ENCODE measurements around the gene COPS3. TPM values are rescaled to one million over a fixed set of nuclear protein-coding genes. Genes with fewer than 3 reads are reported as not detected.
"Not testable (repeated sequence)": the region's sequence is repeated elsewhere in the genome, so short reads cannot be mapped to it uniquely, and the experiment has no call there.

Gene COPS3
- total RNA-seq, 4 donors from 2014 or later: 49.3 to 72.6 (median 59.1) TPM

DNA sequence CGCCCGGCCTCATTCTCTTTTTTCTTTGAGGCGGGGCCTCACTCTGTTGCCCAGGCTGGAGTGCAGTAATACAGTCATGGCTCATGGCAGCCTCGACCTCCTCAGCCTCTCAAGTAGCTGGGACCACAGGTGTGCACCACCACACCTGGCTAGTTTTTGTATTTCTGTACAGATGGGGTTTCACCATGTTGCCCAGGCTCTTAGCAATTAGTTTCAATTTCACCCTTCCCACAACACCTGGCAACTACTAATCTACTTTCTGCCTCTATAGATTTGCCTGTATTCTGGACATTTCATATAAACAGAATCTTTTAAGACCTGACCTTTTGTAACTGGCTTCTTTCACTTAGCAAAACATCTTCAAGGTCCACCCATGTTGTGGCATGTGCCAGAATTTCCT lies 14.1 kb upstream of the COPS3 start:
- TF ChIP-seq POLR2AphosphoS5 (IDR thresholded peaks at IDR 0.05) (no peak), EP300 (IDR thresholded peaks at IDR 0.05) (no peak), POLR2A (IDR thresholded peaks at IDR 0.05; ENCODE audit: low read depth) (no peak)
- TF ChIP-seq, protein P1, sequence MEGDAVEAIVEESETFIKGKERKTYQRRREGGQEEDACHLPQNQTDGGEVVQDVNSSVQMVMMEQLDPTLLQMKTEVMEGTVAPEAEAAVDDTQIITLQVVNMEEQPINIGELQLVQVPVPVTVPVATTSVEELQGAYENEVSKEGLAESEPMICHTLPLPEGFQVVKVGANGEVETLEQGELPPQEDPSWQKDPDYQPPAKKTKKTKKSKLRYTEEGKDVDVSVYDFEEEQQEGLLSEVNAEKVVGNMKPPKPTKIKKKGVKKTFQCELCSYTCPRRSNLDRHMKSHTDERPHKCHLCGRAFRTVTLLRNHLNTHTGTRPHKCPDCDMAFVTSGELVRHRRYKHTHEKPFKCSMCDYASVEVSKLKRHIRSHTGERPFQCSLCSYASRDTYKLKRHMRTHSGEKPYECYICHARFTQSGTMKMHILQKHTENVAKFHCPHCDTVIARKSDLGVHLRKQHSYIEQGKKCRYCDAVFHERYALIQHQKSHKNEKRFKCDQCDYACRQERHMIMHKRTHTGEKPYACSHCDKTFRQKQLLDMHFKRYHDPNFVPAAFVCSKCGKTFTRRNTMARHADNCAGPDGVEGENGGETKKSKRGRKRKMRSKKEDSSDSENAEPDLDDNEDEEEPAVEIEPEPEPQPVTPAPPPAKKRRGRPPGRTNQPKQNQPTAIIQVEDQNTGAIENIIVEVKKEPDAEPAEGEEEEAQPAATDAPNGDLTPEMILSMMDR (IDR thresholded peaks at IDR 0.05): no peak
- Histone ChIP-seq H3K9me3 (no peaks in the 10 kb centered on the region), H3K4me3 (no peak overlapping the region), H3K36me3 (no peaks in the 10 kb centered on the region), H3K27ac (replicated peaks in 1 of 4) (no peak overlapping the region), H3K27me3 (no peaks in the 10 kb centered on the region), H3K4me1 (peaks cover 0 to under 1% (median under 1%) of the 10 kb centered on the region in 4 donors)
- DNase-seq (ENCODE audit: extremely low spot score): no peak
- 95% methylated on average over 4 of the region's 4 CpGs for WGBS
- intact Hi-C loops (cut with DNase I): no loop called here

DNA sequence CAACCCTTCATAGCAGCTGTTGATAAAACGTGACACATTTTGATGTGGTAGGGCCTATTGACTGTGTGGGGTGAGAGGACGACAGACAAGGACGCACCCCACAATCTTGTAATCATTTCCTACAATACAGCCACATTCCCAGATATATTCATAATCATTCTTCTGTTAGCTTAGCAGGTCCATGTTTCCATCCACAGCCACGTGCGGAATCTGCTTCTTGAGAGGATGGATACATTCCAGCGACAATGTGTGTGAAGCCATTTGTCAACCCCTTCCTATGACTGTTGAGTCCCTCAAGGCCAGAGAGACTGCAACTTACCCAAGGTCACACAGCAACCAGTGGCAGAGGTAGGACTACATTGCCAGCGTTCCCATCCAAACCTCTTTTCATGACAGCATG lies 8.7 kb upstream of the COPS3 start:
- Histone ChIP-seq H3K27ac (replicated peaks in 1 of 4) (no peak overlapping the region), H3K36me3 (no peaks in the 10 kb centered on the region), H3K4me1 (no peaks in the 10 kb centered on the region), H3K9me3 (no peaks in the 10 kb centered on the region), H3K4me3 (no peak overlapping the region), H3K27me3 (no peaks in the 10 kb centered on the region)
- no peak for DNase-seq (ENCODE audit: extremely low spot score)
- TF ChIP-seq, protein P1 (IDR thresholded peaks at IDR 0.05): no peak
- TF ChIP-seq POLR2A (IDR thresholded peaks at IDR 0.05; ENCODE audit: low read depth) (no peak), EP300 (IDR thresholded peaks at IDR 0.05) (no peak), POLR2AphosphoS5 (IDR thresholded peaks at IDR 0.05) (no peak)
- intact Hi-C loops (cut with DNase I): no loop called here
- WGBS: 75% methylated on average over 7 of the region's 7 CpGs

DNA sequence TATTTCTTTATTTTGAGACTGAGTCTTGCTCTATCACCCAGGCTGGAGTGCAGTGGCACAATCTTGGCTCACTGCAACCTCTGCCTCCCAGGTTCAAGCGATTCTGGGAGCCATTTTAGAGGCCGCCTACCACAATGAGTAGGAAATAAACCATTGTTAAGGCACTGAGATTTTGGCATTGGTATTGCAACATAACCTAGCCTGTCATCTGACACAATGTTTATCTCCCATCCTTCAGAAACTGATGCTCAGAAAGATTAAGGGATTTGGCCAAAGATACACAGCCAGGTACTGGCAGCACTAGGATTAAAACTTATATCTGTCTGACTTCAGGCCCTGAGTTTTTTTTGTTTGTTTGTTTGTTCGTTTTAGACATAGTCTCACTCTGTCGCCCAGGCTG lies 8.0 kb upstream of the COPS3 start:
- Histone ChIP-seq H3K27ac (replicated peaks in 1 of 4) (no peak overlapping the region), H3K27me3 (no peaks in the 10 kb centered on the region), H3K4me1 (no peaks in the 10 kb centered on the region), H3K9me3 (no peaks in the 10 kb centered on the region), H3K4me3 (no peak overlapping the region), H3K36me3 (no peaks in the 10 kb centered on the region)
- intact Hi-C loops (cut with DNase I): no loop called here
- WGBS: 78% methylated on average over 4 of the region's 4 CpGs
- TF ChIP-seq, protein P1 (IDR thresholded peaks at IDR 0.05): no peak
- TF ChIP-seq POLR2A (IDR thresholded peaks at IDR 0.05; ENCODE audit: low read depth) (no peak), POLR2AphosphoS5 (IDR thresholded peaks at IDR 0.05) (no peak), EP300 (IDR thresholded peaks at IDR 0.05) (no peak)
- DNase-seq (ENCODE audit: extremely low spot score): no peak

DNA sequence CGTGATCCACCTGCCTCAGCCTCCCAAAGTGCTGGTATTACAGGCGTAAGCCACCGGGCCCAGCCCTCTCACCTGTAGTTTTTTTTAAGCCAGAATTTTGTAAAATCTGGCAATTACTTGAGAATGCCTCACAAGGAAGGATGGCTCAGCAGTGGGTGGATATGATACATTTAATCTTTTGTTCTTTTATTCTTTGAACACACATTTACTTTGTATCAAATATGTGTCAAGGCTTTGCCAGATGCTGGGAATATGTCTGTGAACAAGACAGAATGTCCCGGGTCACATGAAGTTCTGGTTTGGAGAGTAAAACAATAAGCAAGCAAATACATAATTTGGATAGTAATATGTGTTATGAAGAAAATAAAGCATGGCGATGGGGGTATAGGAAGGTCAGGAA lies 4.9 kb upstream of the COPS3 start:
- Histone ChIP-seq H3K4me3 (no peak overlapping the region), H3K9me3 (no peaks in the 10 kb centered on the region), H3K27ac (replicated peaks in 1 of 4) (no peak overlapping the region), H3K27me3 (no peaks in the 10 kb centered on the region), H3K36me3 (no peaks in the 10 kb centered on the region), H3K4me1 (peaks cover 0 to 6% (median 2%) of the 10 kb centered on the region in 4 donors)
- intact Hi-C loops (cut with DNase I): no loop called here
- WGBS: 90% methylated on average over 5 of the region's 5 CpGs
- DNase-seq (ENCODE audit: extremely low spot score): no peak
- TF ChIP-seq EP300 (IDR thresholded peaks at IDR 0.05): no peak
- TF ChIP-seq, protein P1 (IDR thresholded peaks at IDR 0.05): no peak
- no peak for TF ChIP-seq POLR2A (IDR thresholded peaks at IDR 0.05; ENCODE audit: low read depth)

DNA sequence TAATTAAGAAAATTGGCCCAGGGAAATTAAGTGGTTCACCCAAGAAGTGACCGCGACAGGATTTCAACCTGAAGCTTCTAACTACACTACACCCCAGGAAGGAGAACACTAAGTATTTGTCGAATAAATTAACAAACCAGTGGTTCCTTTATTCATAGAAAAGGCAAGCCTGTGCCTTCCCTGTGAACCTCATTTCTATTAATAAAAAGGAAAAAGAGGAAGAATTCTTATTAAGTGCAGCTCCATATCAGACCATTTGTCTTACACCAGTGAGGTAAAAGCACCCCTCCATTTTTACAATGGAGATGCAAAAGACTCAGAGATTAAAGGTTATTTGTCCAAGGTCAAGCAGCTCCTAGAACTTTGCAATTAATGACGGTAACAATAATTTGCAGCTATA lies 1.7 kb downstream of the COPS3 start:
- Histone ChIP-seq H3K27ac (replicated peaks in 1 of 4) (peak overlapping the region in 3 of 4 donors; percentile 13 to 100 (median 91)), H3K4me3 (peak overlapping the region; percentile 66 to 99 (median 82)), H3K27me3 (no peaks in the 10 kb centered on the region), H3K36me3 (peaks cover 8 to 18% (median 17%) of the 10 kb centered on the region in 4 donors), H3K9me3 (no peaks in the 10 kb centered on the region), H3K4me1 (peaks cover 19 to 47% (median 46%) of the 10 kb centered on the region in 4 donors)
- DNase-seq (ENCODE audit: extremely low spot score): no peak
- no peak for TF ChIP-seq POLR2AphosphoS5 (IDR thresholded peaks at IDR 0.05)
- no peak for TF ChIP-seq POLR2A (IDR thresholded peaks at IDR 0.05; ENCODE audit: low read depth)
- TF ChIP-seq, protein P1 (IDR thresholded peaks at IDR 0.05): no peak
- TF ChIP-seq EP300 (IDR thresholded peaks at IDR 0.05): no peak
- 74% methylated on average over 4 of the region's 4 CpGs for WGBS
- intact Hi-C loops (cut with DNase I): no loop called here

DNA sequence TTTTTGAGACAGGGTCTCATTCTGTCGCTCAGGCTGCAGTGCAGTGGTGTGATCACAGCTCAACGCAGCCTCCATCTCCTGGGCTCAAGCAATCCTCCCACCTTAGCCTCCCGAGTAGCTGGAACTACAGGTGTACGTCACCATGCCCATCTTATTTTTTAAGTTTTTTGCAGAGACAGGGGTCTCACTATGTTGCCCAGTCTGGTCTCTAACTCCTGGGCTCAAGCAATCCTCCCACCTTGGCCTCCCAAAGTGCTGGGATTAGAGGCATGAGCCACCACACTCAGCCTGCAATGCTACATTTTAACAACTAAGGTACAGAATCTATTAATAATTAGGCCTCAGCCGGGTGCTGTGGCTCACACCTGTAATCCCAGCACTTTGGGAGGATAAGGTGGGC lies 3.6 kb downstream of the COPS3 start:
- Histone ChIP-seq H3K4me1 (peaks cover 19 to 47% (median 46%) of the 10 kb centered on the region in 4 donors), H3K36me3 (peaks cover 19 to 37% (median 35%) of the 10 kb centered on the region in 4 donors)
- H3K4me3 ChIP-seq; DNase-seq (ENCODE audit: extremely low spot score); H3K27ac ChIP-seq (replicated peaks in 1 of 4); H3K9me3 ChIP-seq; H3K27me3 ChIP-seq; intact Hi-C loops (cut with DNase I): not testable (repeated sequence)
- WGBS: 92% methylated on average over 5 of the region's 5 CpGs

Data from esophagus muscularis mucosa (tissue), 4 donors.